Activated CD8-positive, alpha-beta memory T cell treated with anti-CD3 and anti-CD28 coated beads for 48 hours (primary cell): ENCODE data around the gene IL1R1.
"Not testable (repeated sequence)": the region's sequence is repeated elsewhere in the genome, so short reads cannot be mapped to it uniquely, and the experiment has no call there.

Experiments
- DNase-seq, 3 experiments: peaks; one replicate each; pipeline ENCODE4 v3.0.0-alpha.2; 2020; ENCODE audit warnings: low read depth in 2 of 3, low spot score in 2 of 3

The IL1R1 gene

GRCh38 chr2:102141970-102142828 lies at the start of gene IL1R1:
IL1R1 (plus strand) TSS chr2:102142746; CDS start chr2:102157725, 14,979 bp downstream.
- no peak for DNase-seq

- no peak for DNase-seq
Measured at GRCh38 chr2:102093662-102094061, 48.9 kb upstream of the IL1R1 start.

GRCh38 chr2:102094917-102095316 lies 47.6 kb upstream of the IL1R1 start:
- no peak for DNase-seq

GRCh38 chr2:102096103-102096502 lies 46.4 kb upstream of the IL1R1 start:
- DNase-seq, result no peak

- no peak for DNase-seq
Measured at GRCh38 chr2:102098756-102099155, 43.8 kb upstream of the IL1R1 start.

- DNase-seq, result no peak
Measured at GRCh38 chr2:102099536-102100298, 42.8 kb upstream of the IL1R1 start.

GRCh38 chr2:102100371-102101096 lies 42.0 kb upstream of the IL1R1 start:
- no peak for DNase-seq

- DNase-seq, result no peak
Measured at GRCh38 chr2:102101097-102101848, 41.3 kb upstream of the IL1R1 start.

- DNase-seq, result no peak
Measured at GRCh38 chr2:102101849-102102635, 40.5 kb upstream of the IL1R1 start.

GRCh38 chr2:102102636-102102948 lies 40.0 kb upstream of the IL1R1 start:
- not testable (repeated sequence) for DNase-seq

GRCh38 chr2:102103284-102103683 lies 39.3 kb upstream of the IL1R1 start:
- DNase-seq, result no peak

- DNase-seq, result peak in 2 of 3 experiments; percentile 22 to 51
Measured at GRCh38 chr2:102103992-102104871, 38.3 kb upstream of the IL1R1 start.

GRCh38 chr2:102106133-102106556 lies 36.4 kb upstream of the IL1R1 start:
- no peak for DNase-seq

GRCh38 chr2:102106813-102107740 lies 35.5 kb upstream of the IL1R1 start:
- not testable (repeated sequence) for DNase-seq

GRCh38 chr2:102107741-102108070 lies 34.8 kb upstream of the IL1R1 start:
- DNase-seq, result no peak

GRCh38 chr2:102109016-102109415 lies 33.5 kb upstream of the IL1R1 start:
- DNase-seq, result no peak

GRCh38 chr2:102110171-102110570 lies 32.4 kb upstream of the IL1R1 start:
- DNase-seq, result no peak
